Omental fat pad (tissue), 4 donors: ENCODE results near the gene KLRC3. TPM values are rescaled to one million over a fixed set of nuclear protein-coding genes. Genes with fewer than 3 reads are reported as not detected.
A peak's percentile ranks its signal among the peaks of the same experiment; 100 is the strongest.

ENCODE experiments used
- ATAC-seq: fragments of 150-250 bp; one replicate; pipeline ENCODE4 v1.9.1; 2016; ENCODE audit warnings: mild to moderate bottlenecking, moderate library complexity; ENCODE audit not compliant: low FRiP score
- DNase-seq: peaks from one replicate; pipeline ENCODE4 v3.0.0-alpha.2; 2019; ENCODE audit warnings: low spot score
- CTCF ChIP-seq, 3 donors: fragments of 450-650 bp; IDR thresholded peaks; one replicate each; pipeline ENCODE4 v1.5.1; 2016 to 2017; ENCODE audit warnings: antibody characterized with exemption in 3 of 3, mild to moderate bottlenecking in 3 of 3, moderate library complexity in 2 of 3
- total RNA-seq, 4 donors: library from RNA; depleted of rRNA; stranded (reverse); fragments of >200 nt; gene quantifications; one replicate each; pipeline ENCODE4 v1.1.0, GENCODE V29; 2016

The KLRC3 gene
- total RNA-seq, 4 donors from 2014 or later: 1.3 TPM; not detected in 3

DNA sequence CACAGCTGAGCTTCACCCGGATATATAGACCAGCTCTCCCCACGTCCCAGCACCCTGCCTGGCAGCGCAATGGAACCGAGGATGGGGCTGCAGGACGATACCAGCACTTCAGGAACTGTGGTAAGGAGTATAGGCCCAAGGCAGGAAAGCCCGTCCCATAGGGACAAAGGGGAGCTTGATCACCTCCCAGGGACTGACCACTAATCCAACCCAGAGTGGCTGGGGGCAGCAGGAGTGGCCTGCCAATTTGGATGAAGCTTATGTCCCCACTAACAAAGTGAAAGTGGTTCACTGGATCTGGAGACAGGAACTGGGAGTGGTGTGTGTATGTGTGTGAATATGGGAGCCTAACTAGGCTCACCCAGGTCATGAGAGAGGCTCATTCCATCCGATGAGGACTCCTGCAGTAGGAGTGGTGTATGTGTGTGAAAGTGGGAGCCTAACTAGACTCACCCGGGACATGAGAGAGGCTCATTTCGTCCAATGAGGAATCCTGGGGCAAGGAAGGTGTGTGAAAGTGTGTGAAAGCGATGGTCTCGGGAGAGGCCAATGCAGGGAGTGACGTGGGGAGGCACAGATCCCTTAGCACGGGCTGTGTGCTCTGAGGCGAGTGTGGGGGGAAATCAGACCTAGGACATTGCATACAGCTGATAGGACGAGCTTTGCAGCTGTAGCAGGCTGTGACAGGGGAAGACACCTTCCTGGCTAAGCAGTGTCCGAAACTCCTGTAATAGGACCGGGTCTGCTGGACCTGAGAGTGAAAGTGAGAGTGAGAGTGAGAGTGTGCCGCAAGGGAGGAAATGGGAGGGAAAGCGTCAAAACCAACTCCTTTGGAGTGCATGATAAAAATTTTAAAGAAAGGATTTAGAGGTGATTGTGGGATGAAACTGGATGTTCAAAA is 56.2 kb downstream of the KLRC3 start:
- TF ChIP-seq CTCF (IDR thresholded peaks at IDR 0.05): no peak
- ATAC-seq (peak; percentile 84), DNase-seq (no peak)

DNA sequence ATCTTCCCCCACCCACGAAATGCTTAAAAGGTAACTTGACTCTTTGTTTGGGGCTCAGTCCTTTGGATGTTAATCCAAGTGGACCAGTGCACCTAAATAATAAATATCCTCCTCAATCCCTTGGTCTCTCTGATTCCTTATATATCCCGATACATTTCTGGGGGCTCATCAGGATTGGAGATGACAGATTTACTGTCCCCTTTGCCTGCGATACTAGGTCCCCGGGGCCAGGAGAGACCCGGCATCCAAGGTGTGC is 56.8 kb downstream of the KLRC3 start:
- ATAC-seq (no peak), DNase-seq (no peak)
- TF ChIP-seq CTCF (IDR thresholded peaks at IDR 0.05): no peak

- TF ChIP-seq CTCF (IDR thresholded peaks at IDR 0.05): no peak
- ATAC-seq (no peak), DNase-seq (no peak)
Measured at GRCh38 chr12:10362828-10363657, 57.4 kb downstream of the KLRC3 start.

GRCh38 chr12:10362325-10362724 is 58.1 kb downstream of the KLRC3 start:
- no peak for DNase-seq
- ATAC-seq: no peak
- TF ChIP-seq CTCF (IDR thresholded peaks at IDR 0.05): no peak

Other genes with a start within 250 kb of the KLRC3 start
- gene OLR1, start 248.5 kb downstream of the KLRC3 start, total RNA-seq: 10 to 100 TPM in 2 of 4 donors, under 1 TPM in 1, not detected in 1; 0.19 to 51.2 (median 35.1) TPM
- gene TMEM52B, start 241.6 kb downstream of the KLRC3 start, total RNA-seq: under 1 TPM in 2 of 4 donors, not detected in 2; 0.09 to 0.84 TPM
- 100 to 1,000 TPM; 165 to 335 (median 268) TPM for gene GABARAPL1, start 207.7 kb downstream of the KLRC3 start, total RNA-seq
- gene KLRD1, start 112.7 kb downstream of the KLRC3 start, total RNA-seq: 1 to 10 TPM; 2.2 to 4.6 (median 3.1) TPM
- gene KLRK1, start 30.6 kb downstream of the KLRC3 start, total RNA-seq: 1 to 10 TPM; 2.7 to 6.5 (median 4.2) TPM
- gene KLRC4, start 10.8 kb downstream of the KLRC3 start, total RNA-seq: under 1 TPM in 2 of 4 donors, not detected in 2; 0.63 to 0.96 TPM
- gene KLRC2, start 15.4 kb upstream of the KLRC3 start, total RNA-seq: under 1 TPM in 3 of 4 donors, not detected in 1; 0.37 to 0.72 (median 0.69) TPM
- 1 to 10 TPM in 2 of 4 donors, under 1 TPM in 2; 0.28 to 2.2 (median 1.2) TPM for gene KLRC1, start 32.8 kb upstream of the KLRC3 start, total RNA-seq
- not detected for gene EIF2S3B, start 85.3 kb upstream of the KLRC3 start, total RNA-seq
- gene MAGOHB, start 193.0 kb upstream of the KLRC3 start, total RNA-seq: 10 to 100 TPM in 1 of 4 donors, 1 to 10 TPM in 3; 4.9 to 12.6 (median 7.6) TPM